ENCODE data around the gene ETNK2.

DNA sequence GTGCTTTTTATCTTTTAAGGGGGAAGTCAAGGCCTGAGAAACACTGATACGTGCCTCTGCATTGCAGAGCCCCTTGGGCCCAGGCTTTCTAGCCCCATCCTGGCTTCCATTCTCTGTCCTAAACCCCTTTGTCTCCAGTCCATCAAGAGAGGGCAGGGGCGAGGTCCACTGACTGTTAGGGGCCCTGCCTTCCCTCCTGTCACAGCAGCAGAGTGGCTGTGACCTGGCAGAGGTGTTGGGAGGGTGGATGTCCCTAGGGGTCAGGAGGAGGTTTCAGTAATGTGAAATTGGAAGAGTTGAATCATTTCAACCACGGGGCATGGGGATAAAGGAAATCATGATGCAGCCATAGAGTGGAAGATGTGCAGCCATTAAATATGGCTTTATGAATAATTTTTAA lies 54.9 kb downstream of the ETNK2 start:
- TF ChIP-seq, protein P1, sequence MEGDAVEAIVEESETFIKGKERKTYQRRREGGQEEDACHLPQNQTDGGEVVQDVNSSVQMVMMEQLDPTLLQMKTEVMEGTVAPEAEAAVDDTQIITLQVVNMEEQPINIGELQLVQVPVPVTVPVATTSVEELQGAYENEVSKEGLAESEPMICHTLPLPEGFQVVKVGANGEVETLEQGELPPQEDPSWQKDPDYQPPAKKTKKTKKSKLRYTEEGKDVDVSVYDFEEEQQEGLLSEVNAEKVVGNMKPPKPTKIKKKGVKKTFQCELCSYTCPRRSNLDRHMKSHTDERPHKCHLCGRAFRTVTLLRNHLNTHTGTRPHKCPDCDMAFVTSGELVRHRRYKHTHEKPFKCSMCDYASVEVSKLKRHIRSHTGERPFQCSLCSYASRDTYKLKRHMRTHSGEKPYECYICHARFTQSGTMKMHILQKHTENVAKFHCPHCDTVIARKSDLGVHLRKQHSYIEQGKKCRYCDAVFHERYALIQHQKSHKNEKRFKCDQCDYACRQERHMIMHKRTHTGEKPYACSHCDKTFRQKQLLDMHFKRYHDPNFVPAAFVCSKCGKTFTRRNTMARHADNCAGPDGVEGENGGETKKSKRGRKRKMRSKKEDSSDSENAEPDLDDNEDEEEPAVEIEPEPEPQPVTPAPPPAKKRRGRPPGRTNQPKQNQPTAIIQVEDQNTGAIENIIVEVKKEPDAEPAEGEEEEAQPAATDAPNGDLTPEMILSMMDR (IDR thresholded peaks at IDR 0.05): no peak
- no peak for TF ChIP-seq POLR2AphosphoS5 (IDR thresholded peaks at IDR 0.05)
